SH-SY5Y (cell line): ENCODE data around the gene DLG2.

Experiments used
- GATA2 ChIP-seq: IDR thresholded peaks from 2 replicates; pipeline ENCODE4 v1.6.1; 2011; ENCODE audit warnings: mild to moderate bottlenecking, low read depth, low read length
- GATA3 ChIP-seq: IDR thresholded peaks from 2 replicates; pipeline ENCODE4 v1.6.1; 2011; ENCODE audit warnings: low read depth, mild to moderate bottlenecking, low read length, moderate library complexity

DNA sequence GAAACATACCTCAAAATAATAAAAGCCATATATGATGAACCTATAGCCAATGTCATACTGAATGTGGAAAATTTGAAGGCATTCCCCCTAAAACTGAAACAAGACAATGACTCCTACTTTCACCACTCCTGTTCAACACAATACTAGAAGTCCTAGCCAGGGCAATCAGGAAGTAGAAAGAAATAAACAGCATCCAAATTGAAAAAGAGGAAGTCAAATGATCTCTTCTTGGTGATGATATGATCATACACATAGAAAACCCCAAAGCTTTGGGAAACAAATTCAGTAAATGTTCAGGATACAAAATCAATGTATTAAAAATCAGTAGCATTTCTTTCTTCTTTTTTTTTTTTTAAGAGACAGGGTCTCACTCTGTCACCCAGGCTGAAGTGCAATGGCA, 109.9 kb downstream of the DLG2 start:
- TF ChIP-seq GATA2 (no peak), GATA3 (no peak)
